GM12873 (cell line): ENCODE measurements around the gene RHBDD2.

Experiments
- TF ChIP-seq, protein P1 (sequence below): IDR thresholded peaks from 2 replicates; pipeline ENCODE4 v1.5.1; 2012; ENCODE audit warnings: low read depth, mild to moderate bottlenecking, moderate library complexity, low read length, control low read depth; ENCODE audit not compliant: insufficient read depth; ENCODE audit errors: missing control alignments

Gene RHBDD2

DNA sequence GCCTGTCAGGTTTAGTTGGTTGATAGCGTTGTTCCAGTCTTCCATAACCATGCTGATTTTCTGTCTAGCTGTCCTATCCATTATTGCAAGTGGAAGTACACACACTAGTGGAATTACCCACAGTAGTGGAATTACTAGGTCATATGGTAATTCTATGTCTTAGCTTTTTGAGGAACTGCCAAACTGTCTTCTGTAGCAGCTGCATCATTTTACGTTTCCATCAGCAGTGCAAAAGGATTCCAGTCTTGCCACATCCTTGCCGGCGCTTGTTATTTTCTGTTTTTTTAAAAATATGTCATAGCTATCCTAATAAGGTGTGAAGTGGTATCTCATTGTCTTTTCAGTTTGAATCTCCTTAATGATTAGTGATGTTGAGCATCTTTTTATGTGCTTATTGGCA, 17.2 kb upstream of the RHBDD2 start:
- TF ChIP-seq, protein P1, sequence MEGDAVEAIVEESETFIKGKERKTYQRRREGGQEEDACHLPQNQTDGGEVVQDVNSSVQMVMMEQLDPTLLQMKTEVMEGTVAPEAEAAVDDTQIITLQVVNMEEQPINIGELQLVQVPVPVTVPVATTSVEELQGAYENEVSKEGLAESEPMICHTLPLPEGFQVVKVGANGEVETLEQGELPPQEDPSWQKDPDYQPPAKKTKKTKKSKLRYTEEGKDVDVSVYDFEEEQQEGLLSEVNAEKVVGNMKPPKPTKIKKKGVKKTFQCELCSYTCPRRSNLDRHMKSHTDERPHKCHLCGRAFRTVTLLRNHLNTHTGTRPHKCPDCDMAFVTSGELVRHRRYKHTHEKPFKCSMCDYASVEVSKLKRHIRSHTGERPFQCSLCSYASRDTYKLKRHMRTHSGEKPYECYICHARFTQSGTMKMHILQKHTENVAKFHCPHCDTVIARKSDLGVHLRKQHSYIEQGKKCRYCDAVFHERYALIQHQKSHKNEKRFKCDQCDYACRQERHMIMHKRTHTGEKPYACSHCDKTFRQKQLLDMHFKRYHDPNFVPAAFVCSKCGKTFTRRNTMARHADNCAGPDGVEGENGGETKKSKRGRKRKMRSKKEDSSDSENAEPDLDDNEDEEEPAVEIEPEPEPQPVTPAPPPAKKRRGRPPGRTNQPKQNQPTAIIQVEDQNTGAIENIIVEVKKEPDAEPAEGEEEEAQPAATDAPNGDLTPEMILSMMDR, result no peak

GRCh38 chr7:75866114-75866488, 12.7 kb upstream of the RHBDD2 start:
- TF ChIP-seq, protein P1, result no peak

- TF ChIP-seq, protein P1, result peak; percentile 100
These were observed 12.1 kb upstream of the RHBDD2 start for GRCh38 chr7:75866489-75867389.

DNA sequence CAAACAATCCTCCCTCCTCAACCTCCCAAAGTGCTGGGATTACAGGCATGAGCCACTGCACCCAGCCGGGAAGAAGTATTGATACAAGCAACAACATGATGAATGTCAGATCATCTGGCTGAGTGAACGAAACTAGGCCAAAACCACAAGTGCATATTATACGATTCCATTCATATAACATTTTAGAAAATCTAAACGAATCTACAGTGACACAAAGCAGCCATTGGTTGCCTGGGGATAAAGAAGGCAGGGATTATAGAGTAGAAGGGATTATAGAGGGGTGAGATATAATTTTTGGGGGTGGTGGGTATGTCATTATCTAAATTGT, 11.5 kb upstream of the RHBDD2 start:
- TF ChIP-seq, protein P1, result no peak

GRCh38 chr7:75868153-75868552, 10.7 kb upstream of the RHBDD2 start:
- TF ChIP-seq, protein P1, result no peak

DNA sequence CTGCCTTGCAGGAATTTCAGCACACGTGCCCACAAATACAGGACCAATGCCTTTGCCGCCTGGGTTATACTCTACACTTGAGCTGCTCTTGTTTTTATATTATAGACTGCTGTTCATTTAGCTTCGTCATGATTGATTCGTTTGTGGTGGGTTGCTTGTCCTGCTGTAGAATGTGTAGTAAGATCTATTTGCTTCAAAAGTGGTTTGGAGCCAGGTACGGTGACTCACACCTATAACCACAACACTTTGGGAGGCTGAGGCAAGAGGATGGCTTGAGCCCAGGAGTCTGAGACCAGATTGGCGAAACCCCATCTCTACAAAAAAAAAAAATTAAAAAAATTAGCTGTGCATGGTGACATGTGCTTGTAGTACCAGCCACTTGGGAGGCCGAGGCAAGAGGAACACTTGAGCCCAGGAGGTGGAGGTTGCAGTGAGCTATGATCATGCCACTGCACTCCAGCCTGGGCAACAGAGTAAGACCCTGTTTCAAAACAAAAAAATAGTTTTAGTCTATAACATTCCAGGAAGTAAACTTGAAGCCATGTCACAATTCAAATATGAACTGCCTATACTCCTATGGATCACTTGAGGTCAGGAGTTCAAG, 9.0 kb upstream of the RHBDD2 start:
- TF ChIP-seq, protein P1, result no peak

GRCh38 chr7:75870557-75871161, 8.2 kb upstream of the RHBDD2 start:
- TF ChIP-seq, protein P1, result no peak
